PC-3 (cell line): Measurements from ENCODE around the gene MAST4. TPM values are rescaled to one million over a fixed set of nuclear protein-coding genes. Genes with fewer than 3 reads are reported as not detected.

Source experiments
- ATAC-seq: fragments of 200-7000 bp; cut with Tn5 transposase; 2 replicates; pipeline ENCODE4 v1.9.1; 2020; ENCODE audit warnings: mild to moderate bottlenecking, moderate library complexity
- BruUV-seq: library from RNA; stranded (reverse); fragments of 400-500 nt; replicated peaks from 2 replicates; lab custom pipeline; 2021; lab: Mats Ljungman, UMichigan
- CTCF ChIA-PET: fragments of 300-600 bp; sonication (Branson Sonifier 250); formaldehyde crosslinking; loops from one replicate; lab custom pipeline; 2022; ENCODE audit warnings: antibody characterized with exemption; lab: Charles Lee
- POLR2A ChIA-PET: fragments of 300-600 bp; sonication (Branson Sonifier 250); formaldehyde crosslinking; loops from one replicate; lab custom pipeline; 2022; ENCODE audit warnings: antibody characterized with exemption; ENCODE audit not compliant: unreplicated experiment; lab: Charles Lee
- DNase-seq: peaks from one replicate; pipeline ENCODE4 v3.0.0-alpha.2; 2015
- H2AFZ ChIP-seq: fragments of 300-600 bp; sonication (generic); 2 replicates; pipeline ENCODE4 v1.6.0; 2016; ENCODE audit warnings: antibody characterized with exemption, low read length
- H3F3A ChIP-seq: fragments of 300-600 bp; sonication (generic); one replicate; pipeline ENCODE4 v1.6.0; 2017; ENCODE audit warnings: antibody characterized with exemption, low read length, control low read depth, mild to moderate bottlenecking; ENCODE audit not compliant: unreplicated experiment
- H3K27ac ChIP-seq: fragments of 300-600 bp; sonication (generic); 2 replicates; pipeline ENCODE4 v1.5.1; 2016; ENCODE audit warnings: mild to moderate bottlenecking, low read length
- H3K27me3 ChIP-seq: fragments of 300-600 bp; sonication (generic); 2 replicates; pipeline ENCODE4 v1.6.1; 2016; ENCODE audit warnings: low read length, mixed read lengths
- H3K36me3 ChIP-seq: fragments of 300-600 bp; sonication (generic); 2 replicates; pipeline ENCODE4 v1.6.1; 2016; ENCODE audit warnings: low read depth, mixed run types, low read length, mixed read lengths
- H3K4me1 ChIP-seq: fragments of 300-600 bp; sonication (generic); 2 replicates; pipeline ENCODE4 v1.5.1; 2016; ENCODE audit warnings: low read length; ENCODE audit not compliant: insufficient read depth
- H3K4me2 ChIP-seq: fragments of 300-600 bp; sonication (generic); 2 replicates; pipeline ENCODE4 v1.6.0; 2016; ENCODE audit warnings: low read length
- H3K4me3 ChIP-seq: fragments of 300-600 bp; sonication (generic); 2 replicates; pipeline ENCODE4 v1.5.1; 2016; ENCODE audit warnings: mild to moderate bottlenecking, low read length, mixed read lengths
- H3K79me2 ChIP-seq: fragments of 300-600 bp; sonication (generic); 2 replicates; pipeline ENCODE4 v1.6.1; 2017; ENCODE audit warnings: low read length, mixed read lengths
- H3K9ac ChIP-seq: fragments of 300-600 bp; sonication (generic); 2 replicates; pipeline ENCODE4 v1.6.0; 2016; ENCODE audit warnings: mild to moderate bottlenecking, low read length
- H3K9me2 ChIP-seq: fragments of 300-600 bp; sonication (generic); replicated peaks from 2 replicates; pipeline ENCODE4 v1.6.1; 2016; ENCODE audit warnings: mixed run types, low read length, mixed read lengths
- H3K9me3 ChIP-seq: fragments of 300-600 bp; sonication (generic); 2 replicates; pipeline ENCODE4 v1.6.1; 2016; ENCODE audit warnings: low read length, mixed read lengths
- H4K20me1 ChIP-seq: fragments of 300-600 bp; sonication (generic); 2 replicates; pipeline ENCODE4 v1.6.1; 2016; ENCODE audit warnings: low read length, mixed read lengths
- EZH2 ChIP-seq: fragments of 300-600 bp; sonication (generic); IDR thresholded peaks from one replicate; pipeline ENCODE4 v1.6.1; 2017; ENCODE audit warnings: antibody characterized with exemption, mild to moderate bottlenecking, low read length; ENCODE audit not compliant: unreplicated experiment
- EZH2phosphoT487 ChIP-seq: fragments of 300-600 bp; sonication (generic); IDR thresholded peaks from 2 replicates; pipeline ENCODE4 v1.6.1; 2018; ENCODE audit warnings: mild to moderate bottlenecking, antibody characterized with exemption, low read length, borderline replicate concordance
- intact Hi-C: fragments of 100-400 bp; cut with micrococcal nuclease; formaldehyde crosslinking; loops from 2 replicates; pipeline ENCODE4 v1.9.0; 2023
- total RNA-seq: library from RNA; depleted of rRNA; stranded (reverse); fragments of >200 nt; gene quantifications from 2 replicates; pipeline ENCODE4 v1.2.3, GENCODE V29; 2014
- TF ChIP-seq, protein P1 (sequence below): fragments of 300-600 bp; sonication (generic); conservative IDR thresholded peaks from 2 replicates; pipeline ENCODE4 v1.5.1; 2017; ENCODE audit warnings: antibody characterized with exemption, low read depth, mild to moderate bottlenecking, low read length

Gene MAST4
- total RNA-seq, 1 experiment from 2014 or later, result 7.9 TPM

DNA sequence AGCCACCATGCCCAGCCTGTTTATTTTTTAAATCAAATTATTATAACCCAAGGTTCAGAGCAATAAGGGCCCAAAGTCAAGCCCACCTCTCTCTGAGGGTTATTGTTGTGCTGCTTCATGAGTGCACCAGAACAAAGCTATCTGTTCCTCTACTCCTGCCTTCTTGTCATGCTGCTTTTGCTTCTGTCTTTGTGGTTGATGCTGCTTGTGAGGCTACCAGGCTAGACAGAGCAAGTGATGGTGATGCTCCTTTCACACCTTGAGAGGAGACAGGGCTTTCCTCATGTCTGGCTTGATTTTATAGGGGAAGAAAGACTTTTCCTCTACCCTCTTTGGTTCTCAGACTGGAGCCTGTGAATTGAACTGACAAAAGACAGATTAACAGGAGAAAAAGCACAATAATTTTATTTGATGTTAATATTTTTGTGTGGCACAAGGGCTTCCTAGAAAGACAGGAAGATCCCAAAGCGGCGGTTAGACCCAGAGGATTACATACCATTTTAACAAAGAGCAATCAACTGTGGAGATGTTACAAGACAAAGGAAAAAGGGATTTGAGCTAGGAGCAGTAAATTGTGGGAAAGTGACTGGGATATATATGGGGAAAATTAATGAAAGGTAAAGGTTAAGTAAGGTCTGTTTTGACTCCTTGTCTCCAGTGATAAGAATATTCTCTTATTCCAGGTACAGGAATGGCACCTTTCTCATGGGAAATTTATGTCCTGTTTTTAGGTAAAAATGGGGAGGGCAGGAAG, 604.8 kb downstream of the MAST4 start:
- POLR2A ChIA-PET, result no interaction called here

DNA sequence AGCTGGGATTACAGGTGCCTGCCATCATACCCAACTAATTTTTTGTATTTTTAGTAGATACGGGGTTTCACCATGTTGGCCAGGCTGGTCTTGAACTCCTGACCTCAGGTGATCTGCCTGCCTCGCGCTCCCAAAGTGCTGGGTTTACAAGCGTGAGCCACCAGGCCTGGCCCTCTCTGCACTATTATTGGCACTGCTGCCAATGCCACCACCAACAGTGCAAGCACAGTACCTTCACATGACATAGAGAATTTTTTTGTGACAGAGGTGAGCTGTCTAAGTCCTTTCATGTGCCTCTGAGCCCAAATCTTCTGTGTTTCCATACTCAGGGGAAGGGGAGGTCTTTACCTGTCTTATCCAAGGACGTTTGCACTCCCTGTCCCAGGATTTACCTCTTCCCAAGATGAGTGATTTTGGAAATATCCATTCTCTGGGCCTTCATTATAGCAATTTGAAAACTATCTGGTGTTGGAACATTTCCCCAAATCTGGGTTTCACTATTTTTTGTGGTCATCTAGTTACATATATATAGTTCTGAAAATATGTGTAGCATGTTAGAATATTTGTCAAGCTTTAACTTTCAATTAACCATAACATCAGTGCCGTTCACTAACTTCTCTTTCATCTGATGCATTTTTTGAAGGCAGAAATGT, 605.8 kb downstream of the MAST4 start:
- Histone ChIP-seq H3K36me3 (no peaks in the 10 kb centered on the region), H3K4me2 (no peak overlapping the region), H3K4me1 (peaks cover 19% of the 10 kb centered on the region), H2AFZ (no peak overlapping the region), H3F3A (peaks cover 9% of the 10 kb centered on the region), H3K9ac (no peak overlapping the region), H3K9me3 (no peaks in the 10 kb centered on the region), H3K27ac (no peak overlapping the region), H3K4me3 (no peak overlapping the region), H3K27me3 (no peaks in the 10 kb centered on the region), H4K20me1 (no peaks in the 10 kb centered on the region), H3K9me2 (no peaks in the 10 kb centered on the region), H3K79me2 (no peaks in the 10 kb centered on the region)
- DNase-seq (no peak), ATAC-seq (no peak)
- CTCF ChIA-PET, result no interaction called here
- BruUV-seq, result no TSS peak
- TF ChIP-seq EZH2phosphoT487 (no peak), EZH2 (no peak)
- TF ChIP-seq, protein P1, sequence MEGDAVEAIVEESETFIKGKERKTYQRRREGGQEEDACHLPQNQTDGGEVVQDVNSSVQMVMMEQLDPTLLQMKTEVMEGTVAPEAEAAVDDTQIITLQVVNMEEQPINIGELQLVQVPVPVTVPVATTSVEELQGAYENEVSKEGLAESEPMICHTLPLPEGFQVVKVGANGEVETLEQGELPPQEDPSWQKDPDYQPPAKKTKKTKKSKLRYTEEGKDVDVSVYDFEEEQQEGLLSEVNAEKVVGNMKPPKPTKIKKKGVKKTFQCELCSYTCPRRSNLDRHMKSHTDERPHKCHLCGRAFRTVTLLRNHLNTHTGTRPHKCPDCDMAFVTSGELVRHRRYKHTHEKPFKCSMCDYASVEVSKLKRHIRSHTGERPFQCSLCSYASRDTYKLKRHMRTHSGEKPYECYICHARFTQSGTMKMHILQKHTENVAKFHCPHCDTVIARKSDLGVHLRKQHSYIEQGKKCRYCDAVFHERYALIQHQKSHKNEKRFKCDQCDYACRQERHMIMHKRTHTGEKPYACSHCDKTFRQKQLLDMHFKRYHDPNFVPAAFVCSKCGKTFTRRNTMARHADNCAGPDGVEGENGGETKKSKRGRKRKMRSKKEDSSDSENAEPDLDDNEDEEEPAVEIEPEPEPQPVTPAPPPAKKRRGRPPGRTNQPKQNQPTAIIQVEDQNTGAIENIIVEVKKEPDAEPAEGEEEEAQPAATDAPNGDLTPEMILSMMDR, result no peak
- intact Hi-C loops, result no loop called here
- POLR2A ChIA-PET, result interaction anchor here (0.6 kb wide), 1 partner anchor 9 kb away, joined by 6 read pairs; no protein-coding TSS in a partner anchor

More for the DNA sequence above, 604.8 kb downstream of the MAST4 start:
- TF ChIP-seq EZH2phosphoT487 (no peak), EZH2 (no peak)
- TF ChIP-seq, protein P1, result no peak
- CTCF ChIA-PET, result no interaction called here
- no TSS peak for BruUV-seq
- ATAC-seq, result no peak
- no peaks in the 10 kb centered on the region for H3K36me3 ChIP-seq
- H3K9me3 ChIP-seq, result no peaks in the 10 kb centered on the region
- H2AFZ ChIP-seq, result no peak overlapping the region
- peaks cover 13% of the 10 kb centered on the region for H3K4me1 ChIP-seq
- no peak overlapping the region for H3K27ac ChIP-seq
- no peaks in the 10 kb centered on the region for H3K9me2 ChIP-seq
- no peak overlapping the region for H3K9ac ChIP-seq
- no peak for DNase-seq
- H4K20me1 ChIP-seq, result no peaks in the 10 kb centered on the region
- H3K27me3 ChIP-seq, result no peaks in the 10 kb centered on the region
- H3K79me2 ChIP-seq, result no peaks in the 10 kb centered on the region
- intact Hi-C loops, result no loop called here
- no peak overlapping the region for H3K4me3 ChIP-seq
- no peak overlapping the region for H3K4me2 ChIP-seq
- peaks cover 3% of the 10 kb centered on the region for H3F3A ChIP-seq

DNA sequence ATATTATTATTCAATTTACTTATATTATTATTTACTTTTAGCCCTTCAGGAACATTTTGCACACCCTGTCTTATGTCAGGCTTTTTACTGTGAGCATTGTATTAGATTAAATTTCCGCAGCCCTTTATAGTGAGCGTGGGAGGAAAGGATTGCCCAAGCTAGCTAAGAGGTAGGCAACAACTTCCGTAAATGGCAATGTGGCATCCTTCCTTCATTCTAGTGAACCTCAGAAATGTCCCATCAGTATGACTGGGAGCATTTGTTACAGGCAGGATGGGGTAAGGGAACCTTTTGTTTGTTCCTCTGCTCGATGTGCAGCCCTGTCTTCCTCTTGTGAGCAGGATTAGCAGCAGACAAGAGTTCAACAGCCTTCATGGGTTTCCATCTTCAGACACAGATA, 606.6 kb downstream of the MAST4 start:
- CTCF ChIA-PET, result no interaction called here
- DNase-seq, result no peak

More for the DNA sequence above, 606.6 kb downstream of the MAST4 start:
- POLR2A ChIA-PET, result no interaction called here
- ATAC-seq, result no peak
- no peak overlapping the region for H3K4me3 ChIP-seq
- no peaks in the 10 kb centered on the region for H3K36me3 ChIP-seq
- no peaks in the 10 kb centered on the region for H3K9me3 ChIP-seq
- intact Hi-C loops, result no loop called here
- no TSS peak for BruUV-seq
- no peaks in the 10 kb centered on the region for H3K9me2 ChIP-seq
- H2AFZ ChIP-seq, result no peak overlapping the region
- H4K20me1 ChIP-seq, result no peaks in the 10 kb centered on the region
- TF ChIP-seq, protein P1, result no peak
- TF ChIP-seq EZH2phosphoT487 (no peak), EZH2 (no peak)
- H3K4me2 ChIP-seq, result no peak overlapping the region
- H3K4me1 ChIP-seq, result peaks cover 26% of the 10 kb centered on the region
- H3K9ac ChIP-seq, result no peak overlapping the region
- peaks cover 9% of the 10 kb centered on the region for H3F3A ChIP-seq
- H3K27me3 ChIP-seq, result no peaks in the 10 kb centered on the region
- H3K79me2 ChIP-seq, result no peaks in the 10 kb centered on the region
- no peak overlapping the region for H3K27ac ChIP-seq
